HCT116 (cell line): ENCODE data around the gene N4BP3. TPM values are rescaled to one million over a fixed set of nuclear protein-coding genes. Genes with fewer than 3 reads are reported as not detected.

Source experiments
- ATAC-seq: fragments of 200-7000 bp; cut with Tn5 transposase; 2 replicates; pipeline ENCODE4 v1.9.1; 2020; ENCODE audit warnings: mild to moderate bottlenecking, moderate library complexity
- BruUV-seq: library from RNA; stranded (reverse); fragments of 400-500 nt; replicated peaks from 2 replicates; lab custom pipeline; 2021; lab: Mats Ljungman, UMichigan
- CTCF ChIA-PET: fragments of 300-600 bp; sonication (Branson Sonifier 250); formaldehyde crosslinking; loops from one replicate; lab custom pipeline; 2021; ENCODE audit warnings: antibody characterized with exemption; lab: Charles Lee
- POLR2A ChIA-PET: fragments of 300-600, 350-600 bp; sonication (Branson Sonifier 250); formaldehyde crosslinking; loops from one replicate; lab custom pipeline; 2021; ENCODE audit warnings: antibody characterized with exemption; lab: Charles Lee
- RAD21 ChIA-PET, 2 experiments: fragments of 300-600 bp; sonication (Branson Sonifier 250); formaldehyde crosslinking; loops; one replicate each; lab custom pipeline; 2023; ENCODE audit warnings: low total read pairs in 2 of 2; ENCODE audit not compliant: uncharacterized antibody in 2 of 2, unreplicated experiment in 2 of 2, low non-redundant PET in 1 of 2; lab: Charles Lee
- DNase-seq: peaks from one replicate; pipeline ENCODE4 v3.0.0-alpha.2; 2010; ENCODE audit warnings: low read depth, low spot score
- H2AFZ ChIP-seq: fragments of 200-600 bp; shearing (Covaris generic), sonication (generic); 2 replicates; pipeline ENCODE4 v1.6.1; 2017; ENCODE audit warnings: low read depth, mixed run types, mixed read lengths, antibody characterized with exemption, low read length; ENCODE audit not compliant: poor library complexity, severe bottlenecking
- H3K27ac ChIP-seq: 2 replicates; pipeline ENCODE4 v1.5.1; 2012; ENCODE audit warnings: low read depth, low read length
- H3K27me3 ChIP-seq: fragments of 200-600 bp; sonication (generic); 2 replicates; pipeline ENCODE4 v1.6.1; 2016; ENCODE audit warnings: mixed run types, low read length, mixed read lengths; ENCODE audit not compliant: insufficient read depth
- H3K36me3 ChIP-seq, 2 experiments: fragments of 200-500 bp in 1 of 2; fragments of 200-600 bp in 1 of 2; sonication (Bioruptor generic) in 1 of 2; sonication (generic) in 1 of 2; 2 replicates each; pipeline versions ENCODE4 v1.5.1 to v1.6.1; 2014 to 2016; ENCODE audit warnings: low read length in 2 of 2, inconsistent platforms in 1 of 2, mixed read lengths in 1 of 2, mixed run types in 1 of 2; ENCODE audit not compliant: insufficient read depth in 2 of 2, control insufficient read depth in 1 of 2
- H3K4me1 ChIP-seq, 2 experiments: fragments of 200-600 bp in 1 of 2; sonication (generic) in 1 of 2; 2 replicates each; pipeline versions ENCODE4 v1.5.1 to v1.6.1; 2012 to 2017; ENCODE audit warnings: low read length in 2 of 2, inconsistent platforms in 1 of 2, mild to moderate bottlenecking in 1 of 2, mixed read lengths in 1 of 2, mixed run types in 1 of 2, moderate library complexity in 1 of 2; ENCODE audit not compliant: insufficient read depth in 2 of 2, control insufficient read depth in 1 of 2
- H3K4me2 ChIP-seq: fragments of 200-600 bp; sonication (generic); 2 replicates; pipeline ENCODE4 v1.6.1; 2017; ENCODE audit warnings: mixed run types, low read length, mixed read lengths
- H3K4me3 ChIP-seq, 2 experiments: fragments of 200-600 bp in 1 of 2; sonication (generic) in 1 of 2; replicated peaks in 1 of 2; 2 replicates each; pipeline ENCODE4 v1.5.1; 2011 to 2016; ENCODE audit warnings: low read length in 2 of 2, control low read depth in 1 of 2, low read depth in 1 of 2, mild to moderate bottlenecking in 1 of 2, mixed read lengths in 1 of 2, mixed run types in 1 of 2
- H3K79me2 ChIP-seq: fragments of 200-600 bp; sonication (generic); 2 replicates; pipeline ENCODE4 v1.6.1; 2017; ENCODE audit warnings: mild to moderate bottlenecking, mixed run types, low read length, moderate library complexity, mixed read lengths; ENCODE audit not compliant: insufficient read depth
- H3K9ac ChIP-seq: fragments of 200-600 bp; sonication (generic); 2 replicates; pipeline ENCODE4 v1.6.1; 2016; ENCODE audit warnings: low read length, mixed read lengths
- H3K9me2 ChIP-seq: fragments of 200-600 bp; sonication (generic), shearing (Covaris generic); 2 replicates; pipeline ENCODE4 v1.6.1; 2017; ENCODE audit warnings: mixed run types, mild to moderate bottlenecking, moderate library complexity; ENCODE audit not compliant: insufficient read depth
- H3K9me3 ChIP-seq, 2 experiments: fragments of 200-500 bp in 1 of 2; fragments of 200-600 bp in 1 of 2; sonication (Bioruptor generic) in 1 of 2; sonication (generic) in 1 of 2; 2 replicates each; pipeline ENCODE4 v1.6.1; 2014 to 2017; ENCODE audit warnings: low read length in 2 of 2, mixed read lengths in 2 of 2, inconsistent platforms in 1 of 2, low read depth in 1 of 2, mild to moderate bottlenecking in 1 of 2, mixed run types in 1 of 2, moderate library complexity in 1 of 2; ENCODE audit not compliant: control insufficient read depth in 1 of 2, insufficient read depth in 1 of 2
- H4K20me1 ChIP-seq: fragments of 200-600 bp; sonication (generic), shearing (Covaris generic); 2 replicates; pipeline ENCODE4 v1.6.1; 2017; ENCODE audit warnings: mixed run types, mild to moderate bottlenecking, moderate library complexity; ENCODE audit not compliant: insufficient read depth
- CBX3 ChIP-seq: IDR thresholded peaks from 2 replicates; pipeline ENCODE4 v1.6.1; 2012; ENCODE audit warnings: low read depth
- EGR1 ChIP-seq: IDR thresholded peaks from 2 replicates; pipeline ENCODE4 v1.6.1; 2012; ENCODE audit warnings: low read depth
- FOSL1 ChIP-seq: IDR thresholded peaks from 2 replicates; pipeline ENCODE4 v1.6.1; 2012; ENCODE audit warnings: low read depth
- RAD21 ChIP-seq: IDR thresholded peaks from 2 replicates; pipeline ENCODE4 v1.6.1; 2012; ENCODE audit warnings: low read depth, mild to moderate bottlenecking
- SP1 ChIP-seq: IDR thresholded peaks from 2 replicates; pipeline ENCODE4 v1.6.1; 2012; ENCODE audit warnings: low read depth
- SRF ChIP-seq: IDR thresholded peaks from 2 replicates; pipeline ENCODE4 v1.6.1; 2012; ENCODE audit warnings: low read depth
- ZNF274 ChIP-seq: fragments of 200-500 bp; sonication (Bioruptor generic); IDR thresholded peaks from 2 replicates; pipeline ENCODE4 v1.6.1; 2014; ENCODE audit warnings: mild to moderate bottlenecking, low read depth, low read length, inconsistent platforms
- intact Hi-C: fragments of 100-400 bp; cut with micrococcal nuclease; formaldehyde crosslinking; loops from 2 replicates; pipeline ENCODE4 v1.10.0; 2022
- total RNA-seq: library from RNA; stranded (reverse); gene quantifications from one replicate; pipeline ENCODE4 v1.2.1, GENCODE V29; 2021; ENCODE audit not compliant: unreplicated experiment

N4BP3 gene
- total RNA-seq, 1 experiment from 2014 or later, result 5.2 TPM

DNA sequence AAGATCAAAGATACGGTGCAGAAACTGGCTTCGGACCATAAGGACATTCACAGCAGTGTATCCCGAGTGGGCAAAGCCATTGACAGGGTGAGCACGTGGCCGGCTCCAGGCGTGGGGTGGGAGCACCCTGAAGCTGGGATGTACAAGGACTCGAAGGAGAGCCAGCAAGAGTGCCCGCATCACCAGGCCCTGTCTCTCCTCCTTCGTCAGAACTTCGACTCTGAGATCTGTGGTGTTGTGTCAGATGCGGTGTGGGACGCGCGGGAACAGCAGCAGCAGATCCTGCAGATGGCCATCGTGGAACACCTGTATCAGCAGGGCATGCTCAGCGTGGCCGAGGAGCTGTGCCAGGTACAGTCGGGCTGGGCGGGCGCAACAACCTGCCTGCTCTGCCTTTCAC is 29.3 kb downstream of the N4BP3 start:
- intact Hi-C loops, result no loop called here
- H3K27ac ChIP-seq, result no peak overlapping the region
- no peaks in the 10 kb centered on the region for H3K27me3 ChIP-seq
- ATAC-seq, result no peak
- ChIA-PET CTCF (interaction anchor here (1.5 to 10.8 kb wide), 2 partner anchors 11 to 67 kb away, joined by 7 to 98 read pairs; partner anchors contain the start of gene NHP2), RAD21 (no interaction called here), POLR2A (interaction anchor here (1.0 kb wide), 1 partner anchor 66 kb away, joined by 3 read pairs; no protein-coding TSS in a partner anchor)
- H3K4me3 ChIP-seq, result no peak overlapping the region
- peaks cover 28% of the 10 kb centered on the region in 2 experiments; a peak in 3 of 4 replicates for H3K36me3 ChIP-seq
- H3K79me2 ChIP-seq, result no peaks in the 10 kb centered on the region
- H3K9me3 ChIP-seq, result no peaks in the 10 kb centered on the region
- BruUV-seq, result no TSS peak
- no peak overlapping the region for H3K9ac ChIP-seq
- peaks cover 0 to 10% of the 10 kb centered on the region in 2 experiments; a peak in 1 of 4 replicates for H3K4me1 ChIP-seq
- no peak for TF ChIP-seq ZNF274
- DNase-seq, result no peak
- H2AFZ ChIP-seq, result no peak overlapping the region
- H3K4me2 ChIP-seq, result no peak overlapping the region
- H4K20me1 ChIP-seq, result no peaks in the 10 kb centered on the region
- H3K9me2 ChIP-seq, result no peaks in the 10 kb centered on the region

DNA sequence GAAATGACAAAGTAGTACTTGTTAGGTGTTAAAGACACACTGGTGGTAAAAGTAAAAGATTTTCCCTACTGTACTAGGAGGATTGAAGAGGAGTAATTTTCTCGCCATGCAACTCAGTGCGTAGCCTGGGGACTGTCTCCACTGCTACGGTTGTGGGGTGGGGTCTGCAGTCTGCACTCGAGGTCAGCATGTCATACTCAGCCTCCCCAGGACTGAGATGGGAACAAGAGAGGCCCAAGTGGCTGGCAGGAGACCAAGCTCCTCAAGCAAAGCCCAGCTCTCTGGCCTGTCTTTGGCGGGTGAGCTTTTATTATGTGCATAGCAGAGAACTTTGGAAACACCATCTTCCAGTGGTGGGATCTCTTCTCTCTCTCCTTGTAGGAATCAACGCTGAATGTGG is 29.9 kb downstream of the N4BP3 start:
- ChIA-PET CTCF (interaction anchor here (1.5 to 10.8 kb wide), 2 partner anchors 10 to 67 kb away, joined by 7 to 98 read pairs; partner anchors contain the start of gene NHP2), RAD21 (interaction anchor here in 1 of 2 experiments (0.7 kb wide), 1 partner anchor 68 kb away, joined by 3 read pairs; no protein-coding TSS in a partner anchor), POLR2A (interaction anchor here (1.0 kb wide), 1 partner anchor 67 kb away, joined by 3 read pairs; no protein-coding TSS in a partner anchor)
- no peaks in the 10 kb centered on the region for H3K79me2 ChIP-seq
- H2AFZ ChIP-seq, result no peak overlapping the region
- H3K4me2 ChIP-seq, result no peak overlapping the region
- peaks cover 31 to 34% of the 10 kb centered on the region in 2 experiments; a peak in 3 of 4 replicates for H3K36me3 ChIP-seq
- no peak overlapping the region for H3K9ac ChIP-seq
- intact Hi-C loops, result no loop called here
- no peaks in the 10 kb centered on the region for H3K9me3 ChIP-seq
- no peak overlapping the region for H3K27ac ChIP-seq
- no peaks in the 10 kb centered on the region for H3K27me3 ChIP-seq
- DNase-seq (no peak), ATAC-seq (no peak)
- BruUV-seq, result no TSS peak
- no peaks in the 10 kb centered on the region for H3K9me2 ChIP-seq
- no peak overlapping the region for H3K4me3 ChIP-seq
- H3K4me1 ChIP-seq, result peaks cover 0 to 10% of the 10 kb centered on the region in 2 experiments; a peak in 1 of 4 replicates
- H4K20me1 ChIP-seq, result no peaks in the 10 kb centered on the region
- no peak for TF ChIP-seq EGR1
- TF ChIP-seq ZNF274, result no peak
- no peak for TF ChIP-seq FOSL1
- no peak for TF ChIP-seq RAD21
- no peak for TF ChIP-seq SRF
- no peak for TF ChIP-seq SP1
- TF ChIP-seq CBX3, result no peak
